GM21515 (cell line): Measurements from ENCODE around the gene PDZRN3.

Experiments
- ATAC-seq: cut with Tn5 transposase; IDR thresholded peaks from one replicate; pipeline ENCODE4 v1.9.1; 2021; ENCODE audit not compliant: unreplicated experiment

Gene PDZRN3

GRCh38 chr3:73431183-73431900 is 193.4 kb downstream of the PDZRN3 start:
- ATAC-seq, result no peak

- ATAC-seq, result no peak
Observed at GRCh38 chr3:73427048-73427706, 197.6 kb downstream of the PDZRN3 start.

- no peak for ATAC-seq
Observed at GRCh38 chr3:73426606-73427005, 198.1 kb downstream of the PDZRN3 start.

GRCh38 chr3:73423116-73423515 is 201.6 kb downstream of the PDZRN3 start:
- ATAC-seq, result no peak

GRCh38 chr3:73422571-73422970 is 202.2 kb downstream of the PDZRN3 start:
- no peak for ATAC-seq

- ATAC-seq, result no peak
Observed at GRCh38 chr3:73419942-73420341, 204.8 kb downstream of the PDZRN3 start.

- no peak for ATAC-seq
Observed at GRCh38 chr3:73419179-73419803, 205.4 kb downstream of the PDZRN3 start.

GRCh38 chr3:73418681-73419080 is 206.1 kb downstream of the PDZRN3 start:
- ATAC-seq, result no peak

GRCh38 chr3:73415118-73415517 is 209.6 kb downstream of the PDZRN3 start:
- no peak for ATAC-seq

- ATAC-seq, result no peak
Observed at GRCh38 chr3:73413619-73414018, 211.1 kb downstream of the PDZRN3 start.

GRCh38 chr3:73411993-73412392 is 212.7 kb downstream of the PDZRN3 start:
- ATAC-seq, result no peak

GRCh38 chr3:73411545-73411944 is 213.2 kb downstream of the PDZRN3 start:
- no peak for ATAC-seq

- no peak for ATAC-seq
Observed at GRCh38 chr3:73409138-73409763, 215.5 kb downstream of the PDZRN3 start.

GRCh38 chr3:73408634-73409033 is 216.1 kb downstream of the PDZRN3 start:
- no peak for ATAC-seq

- no peak for ATAC-seq
Observed at GRCh38 chr3:73407577-73407976, 217.2 kb downstream of the PDZRN3 start.

GRCh38 chr3:73405853-73406252 is 218.9 kb downstream of the PDZRN3 start:
- ATAC-seq, result no peak

GRCh38 chr3:73405000-73405399 is 219.7 kb downstream of the PDZRN3 start:
- no peak for ATAC-seq

GRCh38 chr3:73404435-73404834 is 220.3 kb downstream of the PDZRN3 start:
- no peak for ATAC-seq

GRCh38 chr3:73403444-73403843 is 221.3 kb downstream of the PDZRN3 start:
- ATAC-seq, result no peak

- no peak for ATAC-seq
Observed at GRCh38 chr3:73401616-73402279, 223.0 kb downstream of the PDZRN3 start.

- ATAC-seq, result no peak
Observed at GRCh38 chr3:73401059-73401458, 223.7 kb downstream of the PDZRN3 start.
